Mucosa of descending colon (tissue), 3 donors: Measurements from ENCODE around the gene MECP2. TPM values are rescaled to one million over a fixed set of nuclear protein-coding genes. Genes with fewer than 3 reads are reported as not detected.

Experiments used
- ATAC-seq: fragments of 200-7000 bp; cut with Tn5 transposase; one replicate; pipeline ENCODE4 v1.9.1; 2020; ENCODE audit warnings: mild to moderate bottlenecking, moderate library complexity
- DNase-seq, 3 donors: peaks; one replicate each; pipeline ENCODE4 v3.0.0-alpha.2; 2020
- H3K36me3 ChIP-seq: fragments of 200-600 bp; one replicate; pipeline ENCODE4 v1.8.0; 2021; ENCODE audit warnings: low read depth, mild to moderate bottlenecking
- H3K4me1 ChIP-seq: fragments of 200-600 bp; one replicate; pipeline ENCODE4 v1.8.0; 2021; ENCODE audit warnings: low read depth, mild to moderate bottlenecking
- H3K4me3 ChIP-seq: fragments of 200-600 bp; one replicate; pipeline ENCODE4 v1.8.0; 2021; ENCODE audit warnings: mild to moderate bottlenecking
- H3K9me3 ChIP-seq: fragments of 200-600 bp; one replicate; pipeline ENCODE4 v1.8.0; 2021; ENCODE audit warnings: mild to moderate bottlenecking
- intact Hi-C, 2 donors: fragments of 100-400 bp; cut with DNase I in 1 of 2; cut with micrococcal nuclease in 1 of 2; formaldehyde crosslinking; loops; one replicate each; pipeline versions ENCODE4 v1.11.0 to v1.11.1; 2022; cut with DNase I, micrococcal nuclease
- total RNA-seq, 3 donors: library from RNA; stranded (reverse); fragmentation: NEBNext Ultra II Directional in 2 of 3; extraction: Animal tissue kit (Norgen Biotek cat#: 25700) in 2 of 3; gene quantifications; one replicate each; pipeline versions ENCODE4 v1.2.1 to v1.2.4, GENCODE V29; 2021 to 2023
- TF ChIP-seq, protein P1 (sequence below): fragments of 200-600 bp; IDR thresholded peaks from one replicate; pipeline ENCODE4 v1.8.0; 2022; ENCODE audit warnings: antibody characterized with exemption, mild to moderate bottlenecking
- donor health status: DM: no; HTN: no; CAD: no; lungs with moderate emphysema.
- donor health status: DM: no; HTN: no; CAD: no.
- donor health status: DM: no; HTN: yes; CAD: no.

The MECP2 gene
- total RNA-seq, 3 donors from 2014 or later: 33.5 to 55.6 (median 35.6) TPM

GRCh38 chrX:154023276-154024000, 74.1 kb downstream of the MECP2 start:
- TF ChIP-seq, protein P1, sequence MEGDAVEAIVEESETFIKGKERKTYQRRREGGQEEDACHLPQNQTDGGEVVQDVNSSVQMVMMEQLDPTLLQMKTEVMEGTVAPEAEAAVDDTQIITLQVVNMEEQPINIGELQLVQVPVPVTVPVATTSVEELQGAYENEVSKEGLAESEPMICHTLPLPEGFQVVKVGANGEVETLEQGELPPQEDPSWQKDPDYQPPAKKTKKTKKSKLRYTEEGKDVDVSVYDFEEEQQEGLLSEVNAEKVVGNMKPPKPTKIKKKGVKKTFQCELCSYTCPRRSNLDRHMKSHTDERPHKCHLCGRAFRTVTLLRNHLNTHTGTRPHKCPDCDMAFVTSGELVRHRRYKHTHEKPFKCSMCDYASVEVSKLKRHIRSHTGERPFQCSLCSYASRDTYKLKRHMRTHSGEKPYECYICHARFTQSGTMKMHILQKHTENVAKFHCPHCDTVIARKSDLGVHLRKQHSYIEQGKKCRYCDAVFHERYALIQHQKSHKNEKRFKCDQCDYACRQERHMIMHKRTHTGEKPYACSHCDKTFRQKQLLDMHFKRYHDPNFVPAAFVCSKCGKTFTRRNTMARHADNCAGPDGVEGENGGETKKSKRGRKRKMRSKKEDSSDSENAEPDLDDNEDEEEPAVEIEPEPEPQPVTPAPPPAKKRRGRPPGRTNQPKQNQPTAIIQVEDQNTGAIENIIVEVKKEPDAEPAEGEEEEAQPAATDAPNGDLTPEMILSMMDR: no peak
- Histone ChIP-seq H3K4me3 (no peak overlapping the region), H3K36me3 (no peaks in the 10 kb centered on the region), H3K4me1 (no peaks in the 10 kb centered on the region), H3K9me3 (no peaks in the 10 kb centered on the region)
- ATAC-seq (no peak), DNase-seq (peak in 1 of 3 donors; percentile 40)
- intact Hi-C loops: no loop called here

GRCh38 chrX:154022108-154022507, 75.4 kb downstream of the MECP2 start:
- TF ChIP-seq, protein P1: no peak
- DNase-seq (peak in 1 of 3 donors; percentile 8), ATAC-seq (no peak)
- Histone ChIP-seq H3K9me3 (no peaks in the 10 kb centered on the region), H3K4me1 (no peaks in the 10 kb centered on the region), H3K36me3 (no peaks in the 10 kb centered on the region), H3K4me3 (no peak overlapping the region)
- intact Hi-C loops: no loop called here

DNA sequence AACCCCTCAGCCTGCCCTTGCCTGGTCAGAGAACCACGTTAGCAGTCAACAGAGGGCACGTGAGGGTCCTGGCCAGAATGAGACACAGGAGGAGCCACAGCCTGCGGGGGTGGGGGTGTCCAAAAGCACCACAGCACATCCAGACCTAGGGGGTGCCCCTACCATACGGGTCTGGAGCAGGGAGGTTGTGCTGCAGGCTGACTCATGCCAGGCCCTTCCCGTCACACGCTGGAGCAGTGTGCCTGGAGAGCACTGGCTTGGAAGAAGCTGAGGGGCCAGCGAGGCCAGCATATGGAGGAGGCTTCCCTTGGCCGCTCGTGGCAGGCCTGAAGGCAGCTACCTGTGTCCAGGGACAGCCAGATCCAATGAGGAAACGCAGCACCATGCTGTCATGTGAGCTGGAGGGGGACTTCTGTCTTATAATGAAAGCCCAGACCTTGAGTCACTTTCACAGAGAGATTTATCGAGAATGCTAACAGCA, 76.3 kb downstream of the MECP2 start:
- H3K9me3 ChIP-seq: no peaks in the 10 kb centered on the region
- TF ChIP-seq, protein P1: no peak
- DNase-seq: peak in 1 of 3 donors; percentile 58
- no peak overlapping the region for H3K4me3 ChIP-seq
- no peaks in the 10 kb centered on the region for H3K36me3 ChIP-seq
- no peak for ATAC-seq
- no peaks in the 10 kb centered on the region for H3K4me1 ChIP-seq
- intact Hi-C loops: no loop called here

- DNase-seq (peak in 1 of 3 donors; percentile 43), ATAC-seq (peak; percentile 3)
- no peak overlapping the region for H3K4me3 ChIP-seq
- H3K9me3 ChIP-seq: no peaks in the 10 kb centered on the region
- intact Hi-C loops: no loop called here
- H3K4me1 ChIP-seq: no peaks in the 10 kb centered on the region
- TF ChIP-seq, protein P1: no peak
- no peaks in the 10 kb centered on the region for H3K36me3 ChIP-seq
Observed at GRCh38 chrX:154020536-154021115, 76.9 kb downstream of the MECP2 start.

DNA sequence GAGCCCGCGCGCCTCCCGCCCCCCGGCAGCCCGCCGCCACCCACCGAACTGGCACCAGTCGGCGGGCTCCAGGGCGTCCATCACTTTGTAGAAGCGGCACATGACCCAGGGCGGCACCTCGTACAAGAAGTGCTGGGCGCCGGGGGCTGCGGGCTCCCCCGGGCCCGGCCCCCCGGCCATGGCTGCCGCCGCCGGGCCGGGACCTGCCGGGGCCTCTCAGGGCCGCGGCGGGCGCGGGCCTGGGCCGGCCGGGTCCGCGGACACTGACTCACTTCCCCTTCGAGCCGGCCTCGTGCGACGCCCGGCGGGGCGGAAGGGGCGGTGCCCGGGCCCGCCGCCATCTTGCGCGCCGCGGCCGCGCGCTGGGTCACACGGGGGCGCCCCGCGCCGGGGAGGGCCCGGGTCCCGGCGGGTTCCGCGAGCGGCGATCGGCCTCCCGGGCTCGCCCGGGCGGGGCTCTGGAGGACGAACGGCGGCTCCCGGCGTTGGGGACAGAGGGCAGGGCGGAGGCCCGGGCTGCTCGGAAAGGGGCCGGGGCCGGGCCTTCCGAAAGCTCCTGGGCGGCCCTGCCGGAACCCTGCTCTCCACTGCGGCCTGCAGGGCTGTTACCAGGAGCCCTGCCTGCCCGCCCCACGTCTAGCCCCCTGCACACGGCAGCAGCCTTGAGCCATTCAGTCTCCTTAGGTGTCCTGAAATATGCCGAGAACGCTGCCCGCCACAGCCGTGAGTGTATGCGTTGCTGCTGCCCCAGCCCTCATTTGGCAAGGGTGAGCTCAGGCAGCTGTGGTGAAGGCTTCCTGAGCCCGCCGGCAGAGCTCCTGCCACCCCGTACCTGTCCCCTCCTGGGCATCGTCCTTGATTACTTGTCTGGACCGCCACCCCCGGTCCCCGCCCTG, 77.6 kb downstream of the MECP2 start, which contains the start of gene IRAK1:
IRAK1 (minus strand) TSS at position 270 of the 896 bp plus-strand sequence; CDS start at position 180, 90 bp downstream.
- intact Hi-C loops: no loop called here
- peak; percentile 62 to 80 (median 74) for DNase-seq
- TF ChIP-seq, protein P1: no peak
- Histone ChIP-seq H3K9me3 (no peaks in the 10 kb centered on the region), H3K4me3 (peak within 1 kb of the TSS; percentile 34), H3K4me1 (no peaks in the 10 kb centered on the region), H3K36me3 (no peaks in the 10 kb centered on the region)
- peak; percentile 88 for ATAC-seq
